Right cardiac atrium (tissue), 5 donors: ENCODE data around the gene CELF1. TPM values are rescaled to one million over a fixed set of nuclear protein-coding genes. Genes with fewer than 3 reads are reported as not detected.
A peak's percentile ranks its signal among the peaks of the same experiment; 100 is the strongest.
"Not testable (repeated sequence)": the region's sequence is repeated elsewhere in the genome, so short reads cannot be mapped to it uniquely, and the experiment has no call there.

ENCODE experiments used
- ATAC-seq, 2 donors: fragments of 200-7000 bp; cut with Tn5 transposase; one replicate each; pipeline versions ENCODE4 v1.8.0 to v1.9.1; 2020; ENCODE audit warnings: moderate library complexity in 2 of 2, mild to moderate bottlenecking in 1 of 2
- DNase-seq, 3 donors: peaks; one replicate each; pipeline ENCODE4 v3.0.0-alpha.2; 2020
- H3K27ac ChIP-seq: one replicate; pipeline ENCODE4 v1.5.1; 2013; ENCODE audit warnings: mild to moderate bottlenecking, low read length, control low read depth, moderate library complexity
- H3K27me3 ChIP-seq: one replicate; pipeline ENCODE4 v1.6.1; 2013; ENCODE audit not compliant: control insufficient read depth, insufficient read depth
- H3K4me1 ChIP-seq: one replicate; pipeline ENCODE4 v1.6.1; 2013; ENCODE audit warnings: low read length; ENCODE audit not compliant: control insufficient read depth, insufficient read depth
- H3K4me3 ChIP-seq: one replicate; pipeline ENCODE4 v1.5.1; 2013; ENCODE audit warnings: low read length, control low read depth
- H3K9me3 ChIP-seq: one replicate; pipeline ENCODE4 v1.6.1; 2013; ENCODE audit warnings: low read length; ENCODE audit not compliant: control insufficient read depth
- WGBS: extraction: QIAGEN DNeasy Blood & Tissue Kit; methylation state at CpG from one replicate; pipeline ENCODE4 v1.1.7; 2013; 5-methylcytosine and 5-hydroxymethylcytosine counted together
- intact Hi-C, 4 donors: fragments of 100-400 bp; cut with DNase I; formaldehyde crosslinking; loops; one replicate each; pipeline versions ENCODE4 v1.11.0 to v1.14.0; 2022 to 2023
- polyA plus RNA-seq: library from polyadenylated mRNA; stranded (reverse); fragments of 200-250 nt; gene quantifications from one replicate; pipeline ENCODE4 v1.2.3, GENCODE V29; 2013
- total RNA-seq, 4 donors: library from RNA; stranded (reverse); fragmentation: NEBNext Ultra II Directional; extraction: Animal tissue kit (Norgen Biotek cat#: 25700); gene quantifications; one replicate each; pipeline ENCODE4 v1.2.1, GENCODE V29; 2021
- donor health status: healthy with polysubstance abuse.
- donor health status: DM: no; HTN: yes; CAD: no.
- donor health status: DM: no; HTN: no; CAD: no.
- donor health status: DM: no; HTN: yes; CAD: no; lungs with severe emphysema.
- donor health status: DM: yes; HTN: yes; CAD: no.

CELF1 gene
- total and polyA plus RNA-seq, 5 donors: 26.9 to 79.8 (median 70.7) TPM

- DNase-seq: no peak
- Histone ChIP-seq H3K27ac (no peak overlapping the region), H3K4me1 (peaks cover 14% of the 10 kb centered on the region), H3K4me3 (no peak overlapping the region), H3K9me3 (no peaks in the 10 kb centered on the region), H3K27me3 (no peaks in the 10 kb centered on the region)
- ATAC-seq: no peak
- WGBS: 84% methylated on average over 10 of the region's 10 CpGs
- intact Hi-C loops: no loop called here
Observed at GRCh38 chr11:47538741-47539565, 14.0 kb downstream of the CELF1 start.

GRCh38 chr11:47536915-47537314 lies 16.0 kb downstream of the CELF1 start:
- ATAC-seq (peak in 1 of 2 donors; percentile 50), DNase-seq (no peak)
- Histone ChIP-seq H3K4me3 (no peak overlapping the region), H3K9me3 (no peaks in the 10 kb centered on the region), H3K27me3 (no peaks in the 10 kb centered on the region), H3K27ac (no peak overlapping the region), H3K4me1 (peaks cover 19% of the 10 kb centered on the region)
- WGBS: 64% methylated on average over 3 of the region's 3 CpGs
- intact Hi-C loops: no loop called here

GRCh38 chr11:47534704-47535251 lies 18.2 kb downstream of the CELF1 start:
- intact Hi-C loops: no loop called here
- ATAC-seq: no peak
- Histone ChIP-seq H3K4me1 (peaks cover 17% of the 10 kb centered on the region), H3K27me3 (no peaks in the 10 kb centered on the region), H3K4me3 (no peak overlapping the region), H3K9me3 (no peaks in the 10 kb centered on the region), H3K27ac (no peak overlapping the region)
- DNase-seq: no peak
- WGBS: 84% methylated on average over 4 of the region's 4 CpGs

GRCh38 chr11:47533690-47534151 lies 19.2 kb downstream of the CELF1 start:
- 86% methylated on average over 2 of the region's 2 CpGs for WGBS
- Histone ChIP-seq H3K4me1 (peaks cover 11% of the 10 kb centered on the region), H3K27ac (no peak overlapping the region), H3K9me3 (no peaks in the 10 kb centered on the region), H3K27me3 (no peaks in the 10 kb centered on the region), H3K4me3 (no peak overlapping the region)
- intact Hi-C loops: no loop called here
- no peak for ATAC-seq
- no peak for DNase-seq

- H3K4me3 ChIP-seq: no peak overlapping the region
- 77% methylated on average over 2 of the region's 2 CpGs for WGBS
- no peak for DNase-seq
- no peak for ATAC-seq
- H3K27me3 ChIP-seq: no peaks in the 10 kb centered on the region
- peaks cover 11% of the 10 kb centered on the region for H3K4me1 ChIP-seq
- H3K27ac ChIP-seq: no peak overlapping the region
- no peaks in the 10 kb centered on the region for H3K9me3 ChIP-seq
- intact Hi-C loops: no loop called here
Observed at GRCh38 chr11:47532597-47533213, 20.2 kb downstream of the CELF1 start.

GRCh38 chr11:47531666-47532065 lies 21.3 kb downstream of the CELF1 start:
- no peak overlapping the region for H3K4me3 ChIP-seq
- ATAC-seq: peak; percentile 35 to 37
- no peak overlapping the region for H3K27ac ChIP-seq
- DNase-seq: no peak
- H3K4me1 ChIP-seq: peaks cover 8% of the 10 kb centered on the region
- intact Hi-C loops: no loop called here
- WGBS: 66% methylated on average over 3 of the region's 3 CpGs
- H3K9me3 ChIP-seq: no peaks in the 10 kb centered on the region
- no peaks in the 10 kb centered on the region for H3K27me3 ChIP-seq

GRCh38 chr11:47530721-47531120 lies 22.2 kb downstream of the CELF1 start:
- ATAC-seq, H3K27ac ChIP-seq, intact Hi-C loops, DNase-seq, H3K27me3 ChIP-seq, H3K9me3 ChIP-seq, H3K4me3 ChIP-seq, H3K4me1 ChIP-seq: not testable (repeated sequence)
- WGBS: 88% methylated on average over 9 of the region's 9 CpGs

GRCh38 chr11:47529951-47530350 lies 23.0 kb downstream of the CELF1 start:
- intact Hi-C loops: no loop called here
- H3K27ac ChIP-seq: no peak overlapping the region
- H3K27me3 ChIP-seq: no peaks in the 10 kb centered on the region
- WGBS: 98% methylated on average over 4 of the region's 4 CpGs
- DNase-seq (no peak), ATAC-seq (no peak)
- H3K4me1 ChIP-seq: peaks cover 7% of the 10 kb centered on the region
- no peak overlapping the region for H3K4me3 ChIP-seq
- no peaks in the 10 kb centered on the region for H3K9me3 ChIP-seq

- 96% methylated on average over 6 of the region's 6 CpGs for WGBS
- no peak for DNase-seq
- ATAC-seq: no peak
- Histone ChIP-seq H3K27ac (no peak overlapping the region), H3K27me3 (no peaks in the 10 kb centered on the region), H3K9me3 (no peaks in the 10 kb centered on the region), H3K4me1 (peaks cover 13% of the 10 kb centered on the region), H3K4me3 (no peak overlapping the region)
- intact Hi-C loops: no loop called here
Observed at GRCh38 chr11:47527186-47527585, 25.7 kb downstream of the CELF1 start.

- not testable (repeated sequence) for H3K27ac ChIP-seq
Observed at GRCh38 chr11:47526032-47526431, 26.9 kb downstream of the CELF1 start.

GRCh38 chr11:47524291-47524874 lies 28.5 kb downstream of the CELF1 start:
- 26% methylated on average over 9 of the region's 9 CpGs for WGBS

More at GRCh38 chr11:47526032-47526431, 26.9 kb downstream of the CELF1 start:
- ATAC-seq, intact Hi-C loops, H3K27me3 ChIP-seq, H3K4me3 ChIP-seq, DNase-seq, H3K9me3 ChIP-seq: not testable (repeated sequence)
- 94% methylated on average over 9 of the region's 9 CpGs for WGBS
- H3K4me1 ChIP-seq: peaks cover 12% of the 10 kb centered on the region

More at GRCh38 chr11:47524291-47524874, 28.5 kb downstream of the CELF1 start:
- H3K4me3 ChIP-seq: peak overlapping the region; percentile 5
- intact Hi-C loops: no loop called here
- H3K27ac ChIP-seq: peak overlapping the region; percentile 93
- DNase-seq: no peak
- peaks cover 14% of the 10 kb centered on the region for H3K4me1 ChIP-seq
- no peaks in the 10 kb centered on the region for H3K27me3 ChIP-seq
- no peaks in the 10 kb centered on the region for H3K9me3 ChIP-seq
- ATAC-seq: peak; percentile 59 to 80
